AG04449 (cell line): Measurements from ENCODE around the gene CUL5.
A peak's percentile ranks its signal among the peaks of the same experiment; 100 is the strongest.
"Not testable (repeated sequence)": the region's sequence is repeated elsewhere in the genome, so short reads cannot be mapped to it uniquely, and the experiment has no call there.

ENCODE experiments used
- CTCF ChIA-PET: fragments of 350-600 bp; formaldehyde crosslinking; extraction: SDS; loops from one replicate; lab custom pipeline; 2021; ENCODE audit warnings: antibody characterized with exemption; lab: Yijun Ruan, JAX
- POLR2A ChIA-PET: fragments of 400-600, 350-600 bp; formaldehyde crosslinking; extraction: SDS; loops from one replicate; lab custom pipeline; 2020; ENCODE audit warnings: antibody characterized with exemption, inconsistent platforms; lab: Yijun Ruan, JAX
- DNase-seq: peaks from one replicate; pipeline ENCODE4 v3.0.0-alpha.2; 2010; ENCODE audit warnings: low read depth, low spot score
- H3K4me3 ChIP-seq: 2 replicates; pipeline ENCODE4 v1.5.1; 2011; ENCODE audit warnings: low read depth, mild to moderate bottlenecking, control low read depth, low read length
- CTCF ChIP-seq: IDR thresholded peaks from one replicate; pipeline ENCODE4 v1.5.1; 2011; ENCODE audit warnings: mild to moderate bottlenecking, moderate library complexity, low read length, control low read depth, inconsistent platforms; ENCODE audit not compliant: insufficient read depth; ENCODE audit errors: missing control alignments

CUL5 gene

GRCh38 chr11:108121274-108122155 lies 112.8 kb downstream of the CUL5 start, which contains the start of gene ACAT1:
Gene ACAT1 (plus strand): TSS chr11:108121567. CDS start chr11:108121607, 40 bp downstream.
- peak within 1 kb of the TSS; percentile 82 for H3K4me3 ChIP-seq
- no peak for DNase-seq
- ChIA-PET CTCF (interaction anchor here (0.7 to 1.0 kb wide), 2 partner anchors 533 to 534 kb away, joined by 3 to 4 read pairs; no protein-coding TSS in a partner anchor), POLR2A (no interaction called here)
- peak; percentile 18 for TF ChIP-seq CTCF

GRCh38 chr11:108122166-108122628 lies 113.5 kb downstream of the CUL5 start:
- H3K4me3 ChIP-seq = peak overlapping the region; percentile 82
- DNase-seq = no peak
- ChIA-PET POLR2A (no interaction called here), CTCF (interaction anchor here (1.0 kb wide), 1 partner anchor 533 kb away, joined by 3 read pairs; no protein-coding TSS in a partner anchor)
- no peak for TF ChIP-seq CTCF

GRCh38 chr11:108125096-108125495 lies 116.4 kb downstream of the CUL5 start:
- POLR2A ChIA-PET = no interaction called here
- DNase-seq = no peak
- TF ChIP-seq CTCF = no peak
- CTCF ChIA-PET = no interaction called here
- H3K4me3 ChIP-seq = no peak overlapping the region

GRCh38 chr11:108128772-108129171 lies 120.1 kb downstream of the CUL5 start:
- no peak for TF ChIP-seq CTCF
- POLR2A ChIA-PET = no interaction called here

GRCh38 chr11:108131993-108132392 lies 123.3 kb downstream of the CUL5 start:
- no peak for DNase-seq
- ChIA-PET POLR2A (no interaction called here), CTCF (interaction anchor here (0.5 kb wide), 1 partner anchor 14 kb away, joined by 3 read pairs; no protein-coding TSS in a partner anchor)
- TF ChIP-seq CTCF = no peak
- no peak overlapping the region for H3K4me3 ChIP-seq

More at GRCh38 chr11:108128772-108129171, 120.1 kb downstream of the CUL5 start:
- CTCF ChIA-PET = interaction anchor here (1.0 kb wide), 1 partner anchor 10 kb away, joined by 5 read pairs; no protein-coding TSS in a partner anchor
- no peak for DNase-seq
- no peak overlapping the region for H3K4me3 ChIP-seq

- POLR2A ChIA-PET, DNase-seq, H3K4me3 ChIP-seq: not testable (repeated sequence)
- CTCF ChIA-PET = interaction anchor here (1.3 kb wide), 1 partner anchor 15 kb away, joined by 4 read pairs; no protein-coding TSS in a partner anchor
These were observed 124.4 kb downstream of the CUL5 start for GRCh38 chr11:108132993-108133538.
